ENCODE measurements around the gene ARIH1. TPM values are rescaled to one million over a fixed set of nuclear protein-coding genes. Genes with fewer than 3 reads are reported as not detected.

ARIH1 gene, protein sequence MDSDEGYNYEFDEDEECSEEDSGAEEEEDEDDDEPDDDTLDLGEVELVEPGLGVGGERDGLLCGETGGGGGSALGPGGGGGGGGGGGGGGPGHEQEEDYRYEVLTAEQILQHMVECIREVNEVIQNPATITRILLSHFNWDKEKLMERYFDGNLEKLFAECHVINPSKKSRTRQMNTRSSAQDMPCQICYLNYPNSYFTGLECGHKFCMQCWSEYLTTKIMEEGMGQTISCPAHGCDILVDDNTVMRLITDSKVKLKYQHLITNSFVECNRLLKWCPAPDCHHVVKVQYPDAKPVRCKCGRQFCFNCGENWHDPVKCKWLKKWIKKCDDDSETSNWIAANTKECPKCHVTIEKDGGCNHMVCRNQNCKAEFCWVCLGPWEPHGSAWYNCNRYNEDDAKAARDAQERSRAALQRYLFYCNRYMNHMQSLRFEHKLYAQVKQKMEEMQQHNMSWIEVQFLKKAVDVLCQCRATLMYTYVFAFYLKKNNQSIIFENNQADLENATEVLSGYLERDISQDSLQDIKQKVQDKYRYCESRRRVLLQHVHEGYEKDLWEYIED
- 41.2 and 41.9 TPM in 2 replicates for total RNA-seq (2012; rRNA removed)
- polyA plus RNA-seq (2012; rRNA removed): 24.0 and 25.5 TPM in 2 replicates
- polyA plus RNA-seq (2012; cell fraction: cytosol; rRNA removed): 17.1 and 21.0 TPM in 2 replicates
- polyA plus RNA-seq (2012; cell fraction: nucleus; rRNA removed; ENCODE audit: low replicate concordance): 26.6 and 79.4 TPM in 2 replicates
- percentile 95 among the genes with signal in this experiment for Bru-seq, nascent RNA
- percentile 94 among the genes with signal in this experiment for BruChase-seq, experiment 1, labeled RNA remaining after a 6-hour chase
- percentile 94 among the genes with signal in this experiment for BruChase-seq, experiment 2, labeled RNA remaining after a 2-hour chase
- long read RNA-seq, full-length matches to known transcripts: 24 of 30 reads
- long read RNA-seq, partial matches to known transcripts: 3 of 30 reads
- long read RNA-seq, other reads (novel, unspliced or antisense): 3 of 30 reads

GRCh38 chr15:72473614-72474465, at the start of gene ARIH1:
TSS of gene ARIH1 (plus strand) at chr15:72474330. CDS start at chr15:72474640, 310 bp downstream.
- peak within 1 kb of the TSS; percentile 10; the same call in 1 of the 3 replicates for H2BK15ac ChIP-seq (ENCODE audit: low read depth, low read length)
- H3K4me1 ChIP-seq (ENCODE audit: control insufficient read depth, insufficient read depth, low read length): peaks cover 2% of the 10 kb centered on the region
- dilution Hi-C loops (cut with HindIII; ENCODE audit: low sequenced_read_pairs, unreplicated experiment) (no loop called here), intact Hi-C loops (cut with micrococcal nuclease) (loop anchor here (1.0 to 5.0 kb wide), 2 partner anchors 113 to 162 kb away; no protein-coding TSS in a partner anchor), in situ Hi-C loops (cut with MboI; ENCODE audit: low sequenced_read_pairs) (no loop called here)
- H2BK120ac ChIP-seq (ENCODE audit: low read depth, low read length): peak within 1 kb of the TSS; percentile 63
- no peaks in the 10 kb centered on the region for H3K9me3 ChIP-seq (ENCODE audit: control insufficient read depth, insufficient read depth, low read length)
- ATAC-seq (ENCODE audit: low read depth) (peak; percentile 88), DNase-seq (peak; percentile 94)
- ChIA-PET CTCF (interaction anchor here (1.1 to 1.2 kb wide), 3 partner anchors 19 to 161 kb away, joined by 3 read pairs; no protein-coding TSS in a partner anchor), POLR2A (ENCODE audit: unreplicated experiment) (no interaction called here)
- H3K14ac ChIP-seq (replicated peaks; ENCODE audit: low read depth, low read length): peak within 1 kb of the TSS; percentile 95
- peaks cover 0 to 26% of the 10 kb centered on the region in 2 experiments; a peak in 3 of 4 replicates for H3K79me1 ChIP-seq (ENCODE audit: low read depth in 1 of 2, low read length in 2 of 2)
- H3K4me3 ChIP-seq (ENCODE audit: insufficient read depth, low read depth, low read length): peak within 1 kb of the TSS; percentile 97
- no peaks in the 10 kb centered on the region for H3K9me1 ChIP-seq (ENCODE audit: insufficient read depth, low read length)
- H3K9ac ChIP-seq (ENCODE audit: low read depth, low read length): peak within 1 kb of the TSS; percentile 99
- no peak within 1 kb of the TSS; the same call in 1 of the 2 replicates for H2BK20ac ChIP-seq (ENCODE audit: low read depth, low read length)
- H3K27me3 ChIP-seq (ENCODE audit: control insufficient read depth, insufficient read depth, low read length): no peaks in the 10 kb centered on the region
- peak within 1 kb of the TSS; percentile 97 for H4K91ac ChIP-seq (ENCODE audit: insufficient read depth, low read depth, low read length)
- BruUV-seq (replicated peaks): TSS peak; percentile 74
- peak within 1 kb of the TSS; percentile 94 to 99 for H4K8ac ChIP-seq (ENCODE audit: low read depth in 2 of 2, low read length in 2 of 2)
- peak within 1 kb of the TSS; percentile 94 for H3K4ac ChIP-seq (ENCODE audit: low read depth, low read length)
- peak within 1 kb of the TSS; percentile 91 for H3K18ac ChIP-seq (ENCODE audit: low read depth, low read length)
- H3K27ac ChIP-seq (ENCODE audit: insufficient read depth, low read length): peak within 1 kb of the TSS; percentile 98
- H2AFZ ChIP-seq (replicated peaks; ENCODE audit: low read length, poor library complexity): peak within 1 kb of the TSS; percentile 99
- WGBS, 2 experiments (ENCODE audit: extremely low coverage in 2 of 2, insufficient read length in 1 of 2): 0% methylated on average over 21 of the region's 63 CpGs; no CpG with 5 or more reads in 1 of the 2 experiments
- H4K5ac ChIP-seq (ENCODE audit: low read depth, low read length): peak within 1 kb of the TSS; percentile 96
- peak within 1 kb of the TSS; percentile 97 for H2AK9ac ChIP-seq (replicated peaks; ENCODE audit: low read depth, low read length, poor library complexity)
- H2AK5ac ChIP-seq (ENCODE audit: low read depth, low read length): peak within 1 kb of the TSS; percentile 98
- peak within 1 kb of the TSS; percentile 98 for H3K4me2 ChIP-seq (ENCODE audit: low read depth, low read length)
- H3K23ac ChIP-seq (ENCODE audit: low read depth, low read length): peak within 1 kb of the TSS; percentile 96
- H2BK5ac ChIP-seq (ENCODE audit: low read depth, low read length, poor library complexity, severe bottlenecking): peak within 1 kb of the TSS; percentile 98
- H4K20me1 ChIP-seq (ENCODE audit: insufficient read depth, low read length): peaks cover 41% of the 10 kb centered on the region
- peaks cover 5% of the 10 kb centered on the region; the same call in 1 of the 2 replicates for H3K36me3 ChIP-seq (ENCODE audit: control insufficient read depth, insufficient read depth, low read length)
- H3K56ac ChIP-seq (ENCODE audit: extremely low read depth, insufficient read depth, low read length): peak within 1 kb of the TSS; percentile 86
- TF ChIP-seq MXI1 (IDR thresholded peaks at IDR 0.05; ENCODE audit: borderline replicate concordance, low read depth, low read length) (no peak), MAZ (IDR thresholded peaks at IDR 0.05; ENCODE audit: borderline replicate concordance, low read depth, low read length) (peak; percentile 60; the same call in 1 of the 2 replicates), SMC3 (IDR thresholded peaks at IDR 0.05; ENCODE audit: low read depth, low read length) (0 out of 2 replicates have a peak, but pooled peaks have one; percentile 21), USF2 (IDR thresholded peaks at IDR 0.05; ENCODE audit: low read depth, low read length) (no peak), RAD21 (IDR thresholded peaks at IDR 0.05; ENCODE audit: low read length) (peak; percentile 45), CEBPB (IDR thresholded peaks at IDR 0.05; ENCODE audit: low read depth, low read length) (peak; percentile 71), FOS (IDR thresholded peaks at IDR 0.05; ENCODE audit: low read depth, low read length) (peak; percentile 9; the same call in 1 of the 2 replicates), BHLHE40 (IDR thresholded peaks at IDR 0.05; ENCODE audit: low read depth, low read length) (peak; percentile 38; the same call in 1 of the 2 replicates), CTCF (conservative IDR thresholded peaks at IDR 0.05; ENCODE audit: low read depth, low read length) (peak; percentile 53)

Measured in IMR-90 (cell line).